ENCODE data around the gene DENND6B. TPM values are rescaled to one million over a fixed set of nuclear protein-coding genes. Genes with fewer than 3 reads are reported as not detected.
A peak's percentile ranks its signal among the peaks of the same experiment; 100 is the strongest.

The DENND6B gene
- total RNA-seq, 4 donors from 2014 or later: 2.9 to 15.5 (median 8.0) TPM

GRCh38 chr22:50305923-50306566 lies 20.8 kb downstream of the DENND6B start:
- intact Hi-C loops (cut with DNase I; ENCODE audit: low total_unique reads): no loop called here

GRCh38 chr22:50305393-50305922 lies 21.4 kb downstream of the DENND6B start:
- DNase-seq: no peak
- Histone ChIP-seq H3K36me3 (no peaks in the 10 kb centered on the region), H3K4me3 (peak overlapping the region; percentile 61 to 95), H3K27ac (peak overlapping the region; percentile 88 to 94), H3K9me3 (no peaks in the 10 kb centered on the region), H3K4me1 (peaks cover 26 to 68% of the 10 kb centered on the region in 2 donors), H3K27me3 (no peaks in the 10 kb centered on the region)
- TF ChIP-seq CTCF (IDR thresholded peaks at IDR 0.05) (no peak), POLR2A (IDR thresholded peaks at IDR 0.05) (no peak)
- intact Hi-C loops (cut with DNase I; ENCODE audit: low total_unique reads): no loop called here

More at GRCh38 chr22:50305923-50306566, 20.8 kb downstream of the DENND6B start:
- Histone ChIP-seq H3K4me1 (peaks cover 21 to 63% of the 10 kb centered on the region in 2 donors), H3K27me3 (no peaks in the 10 kb centered on the region), H3K4me3 (peak overlapping the region; percentile 61 to 95), H3K36me3 (no peaks in the 10 kb centered on the region), H3K9me3 (no peaks in the 10 kb centered on the region), H3K27ac (peak overlapping the region; percentile 88 to 94)
- DNase-seq: peak; percentile 86 to 89
- no peak for TF ChIP-seq CTCF (IDR thresholded peaks at IDR 0.05)
- TF ChIP-seq POLR2A (IDR thresholded peaks at IDR 0.05): no peak

GRCh38 chr22:50304528-50305392 lies 22.1 kb downstream of the DENND6B start:
- peak in 1 of 2 donors; percentile 53 for DNase-seq
- no peaks in the 10 kb centered on the region for H3K36me3 ChIP-seq
- TF ChIP-seq POLR2A (IDR thresholded peaks at IDR 0.05) (no peak), CTCF (IDR thresholded peaks at IDR 0.05) (no peak)
- intact Hi-C loops (cut with DNase I; ENCODE audit: low total_unique reads): no loop called here
- peak overlapping the region; percentile 61 to 95 for H3K4me3 ChIP-seq
- H3K4me1 ChIP-seq: peaks cover 27 to 75% of the 10 kb centered on the region in 2 donors
- H3K27me3 ChIP-seq: no peaks in the 10 kb centered on the region
- no peaks in the 10 kb centered on the region for H3K9me3 ChIP-seq
- peak overlapping the region; percentile 88 to 94 for H3K27ac ChIP-seq

GRCh38 chr22:50303848-50304527 lies 22.8 kb downstream of the DENND6B start:
- TF ChIP-seq POLR2A (IDR thresholded peaks at IDR 0.05): peak in 1 of 2 donors; percentile 16
- TF ChIP-seq CTCF (IDR thresholded peaks at IDR 0.05): peak in 1 of 4 experiments; percentile 12
- intact Hi-C loops (cut with DNase I; ENCODE audit: low total_unique reads): no loop called here
- H3K9me3 ChIP-seq: no peaks in the 10 kb centered on the region
- no peaks in the 10 kb centered on the region for H3K27me3 ChIP-seq
- peak; percentile 55 to 60 for DNase-seq
- H3K4me1 ChIP-seq: peaks cover 27 to 71% of the 10 kb centered on the region in 2 donors
- H3K36me3 ChIP-seq: no peaks in the 10 kb centered on the region
- peak overlapping the region; percentile 88 to 94 for H3K27ac ChIP-seq
- no peak overlapping the region for H3K4me3 ChIP-seq
